Measurements from ENCODE around the gene RBPMS2.

The RBPMS2 gene

DNA sequence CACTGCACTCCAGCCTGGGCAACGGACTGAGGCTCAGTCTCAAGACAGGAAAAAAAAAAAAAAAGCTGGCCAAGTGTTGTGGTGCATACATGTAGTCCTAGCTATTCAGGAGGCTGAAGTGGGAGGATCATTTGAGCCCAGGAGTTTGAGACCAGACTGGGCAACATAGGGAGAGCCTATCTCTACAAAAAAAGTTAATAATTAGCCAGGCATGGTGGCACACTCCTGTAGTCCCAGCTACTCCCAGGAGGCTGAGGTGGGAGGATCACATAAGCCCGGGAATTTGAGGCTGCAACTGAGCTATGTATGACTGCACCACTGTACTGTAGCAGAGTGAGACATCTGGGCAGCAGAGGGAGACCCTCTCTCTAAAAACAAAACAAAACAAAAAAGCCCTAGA is 58.9 kb downstream of the RBPMS2 start:
- DNase-seq (ENCODE audit: insufficient read length, low spot score) (no peak), FAIRE-seq (no peak)
- no peak for TF ChIP-seq SPI1 (IDR thresholded peaks at IDR 0.05; ENCODE audit: low read depth, low read length)

DNA sequence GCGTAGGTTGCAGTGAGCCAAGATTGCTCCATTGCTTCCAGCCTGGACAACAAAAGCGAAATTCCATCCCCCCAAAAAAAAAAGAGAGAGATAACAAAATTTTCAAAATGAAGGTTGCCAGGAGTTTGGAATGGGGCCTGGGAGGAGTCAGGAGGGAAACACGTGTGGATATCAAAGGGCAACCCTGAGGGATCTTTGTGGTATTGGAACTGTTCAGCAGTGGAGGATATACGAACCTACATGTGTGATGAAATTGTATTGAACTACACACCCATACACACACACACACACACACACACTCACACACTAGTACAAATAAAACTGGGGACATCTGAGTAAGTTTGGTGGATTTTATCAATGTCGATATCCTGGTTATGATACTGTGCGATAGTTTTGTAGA is 61.8 kb downstream of the RBPMS2 start:
- DNase-seq (ENCODE audit: insufficient read length, low spot score) (no peak), FAIRE-seq (no peak)
- no peak for TF ChIP-seq TAF1 (IDR thresholded peaks at IDR 0.05; ENCODE audit: low read depth, low read length)
- TF ChIP-seq SPI1 (IDR thresholded peaks at IDR 0.05; ENCODE audit: low read depth, low read length): no peak

DNA sequence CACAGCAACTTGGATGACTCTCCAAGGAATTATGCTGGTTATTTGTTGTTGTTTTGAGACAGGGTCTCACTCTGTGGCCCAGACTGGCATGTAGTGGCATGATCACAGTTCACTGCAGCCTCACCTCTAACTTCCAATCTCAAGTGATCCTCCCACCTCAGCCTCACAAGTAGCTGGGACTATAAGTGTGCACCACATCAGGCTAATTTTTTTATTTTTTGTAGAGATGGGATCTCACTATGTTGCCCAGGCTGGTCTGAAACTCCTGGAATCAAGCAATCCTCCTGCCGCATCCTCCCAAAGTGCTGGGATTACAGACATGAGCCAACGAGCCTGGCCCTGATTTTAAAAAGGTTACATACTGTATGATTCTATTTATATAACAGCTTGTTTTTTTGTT is 63.0 kb downstream of the RBPMS2 start:
- DNase-seq (ENCODE audit: insufficient read length, low spot score): no peak
- TF ChIP-seq SPI1 (IDR thresholded peaks at IDR 0.05; ENCODE audit: low read depth, low read length) (no peak), TAF1 (IDR thresholded peaks at IDR 0.05; ENCODE audit: low read depth, low read length) (no peak), POLR2AphosphoS5 (IDR thresholded peaks at IDR 0.05; ENCODE audit: low read depth, low read length) (no peak)
- no peak for FAIRE-seq

DNA sequence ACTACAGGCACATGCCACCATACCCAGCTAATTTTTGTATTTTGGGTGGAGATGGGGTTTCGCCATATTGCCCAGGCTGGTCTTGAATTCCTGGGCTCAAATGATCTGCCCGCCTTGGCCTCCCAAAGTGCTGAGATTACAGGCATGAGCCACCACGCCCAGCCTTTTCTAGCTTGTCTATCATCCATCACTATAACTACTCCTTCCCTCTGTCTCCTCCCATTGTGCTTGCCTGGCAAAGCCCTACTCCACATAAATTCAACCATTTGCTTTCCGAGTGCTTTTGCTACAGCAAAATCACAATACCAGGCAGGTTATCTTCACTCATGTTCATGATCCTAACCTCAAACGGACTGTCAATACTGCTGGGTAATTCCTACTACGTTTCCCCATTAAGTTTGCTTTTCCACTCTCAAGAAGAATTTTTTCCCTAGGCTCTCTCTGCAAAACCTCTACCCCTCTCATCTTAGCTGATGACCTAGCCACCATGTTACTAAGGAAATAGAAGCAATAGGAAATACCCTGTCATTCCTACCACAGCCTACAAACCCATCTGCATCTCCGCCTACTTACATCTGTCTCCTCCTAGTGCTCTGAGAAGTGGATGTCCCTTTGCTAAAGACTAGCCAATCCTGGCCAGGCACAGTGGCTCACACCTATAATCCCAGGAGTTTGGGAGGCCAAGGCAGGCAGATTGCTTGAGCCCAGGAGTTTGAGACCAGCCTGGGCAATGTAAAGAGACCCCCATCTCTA is 64.5 kb downstream of the RBPMS2 start:
- TF ChIP-seq TAF1 (IDR thresholded peaks at IDR 0.05; ENCODE audit: low read depth, low read length): no peak
- TF ChIP-seq POLR2A (IDR thresholded peaks at IDR 0.05; ENCODE audit: low read depth, low read length): no peak
- TF ChIP-seq PAX5 (IDR thresholded peaks at IDR 0.05; ENCODE audit: insufficient read depth, low read length, severe bottlenecking): no peak
- no peak for TF ChIP-seq POLR2AphosphoS5 (IDR thresholded peaks at IDR 0.05; ENCODE audit: low read depth, low read length)
- FAIRE-seq (no peak), DNase-seq (ENCODE audit: insufficient read length, low spot score) (no peak)

DNA sequence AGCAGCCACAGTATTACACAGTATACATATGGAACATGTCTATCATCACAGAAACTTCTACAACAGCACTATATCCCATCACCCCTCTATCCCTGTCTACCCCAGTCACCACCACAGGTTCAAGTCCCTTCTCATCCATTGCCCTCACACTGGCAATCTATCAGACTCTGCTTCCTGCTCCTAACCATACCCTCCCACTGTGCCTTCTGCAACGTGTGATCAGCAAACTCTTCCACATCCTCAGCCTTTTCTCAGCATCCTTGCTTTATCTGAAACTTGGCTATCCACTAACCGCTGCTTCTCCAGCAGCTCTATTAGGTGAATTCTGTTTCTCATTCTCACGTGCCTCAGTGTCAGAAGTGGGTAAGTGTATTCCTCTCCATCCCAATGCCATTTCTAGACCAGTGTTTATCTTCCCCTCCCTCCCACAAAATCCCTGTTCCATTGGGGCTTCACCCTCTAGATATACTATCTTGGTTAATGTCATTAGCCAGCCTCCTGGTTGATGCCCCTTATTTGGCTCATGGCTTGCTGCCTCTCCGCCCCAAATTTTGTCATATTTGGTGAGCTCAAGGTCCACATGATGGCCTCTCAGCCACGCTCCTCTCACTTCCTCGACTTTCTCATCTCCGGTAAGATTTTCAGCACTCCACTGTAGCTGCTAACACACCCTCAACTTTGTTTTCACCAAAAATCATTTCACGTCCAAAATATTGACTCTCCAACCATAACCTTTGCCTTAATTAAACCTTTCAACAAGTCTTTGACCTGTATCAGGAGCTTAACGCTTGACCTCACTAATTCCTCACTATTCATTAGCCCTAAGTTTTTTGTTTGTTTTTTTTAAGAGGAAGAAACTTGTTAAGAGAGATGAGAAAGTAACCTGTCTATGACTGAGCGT is 69.1 kb downstream of the RBPMS2 start:
- TF ChIP-seq SPI1 (IDR thresholded peaks at IDR 0.05; ENCODE audit: low read depth, low read length) (no peak), POLR2A (IDR thresholded peaks at IDR 0.05; ENCODE audit: low read depth, low read length) (no peak), POU2F2 (IDR thresholded peaks at IDR 0.05; ENCODE audit: low read depth, low read length) (no peak), POLR2AphosphoS5 (IDR thresholded peaks at IDR 0.05; ENCODE audit: low read depth, low read length) (no peak), PAX5 (IDR thresholded peaks at IDR 0.05; ENCODE audit: insufficient read depth, low read length, severe bottlenecking) (no peak), TAF1 (IDR thresholded peaks at IDR 0.05; ENCODE audit: low read depth, low read length) (no peak)
- FAIRE-seq: no peak
- DNase-seq (ENCODE audit: insufficient read length, low spot score): no peak

DNA sequence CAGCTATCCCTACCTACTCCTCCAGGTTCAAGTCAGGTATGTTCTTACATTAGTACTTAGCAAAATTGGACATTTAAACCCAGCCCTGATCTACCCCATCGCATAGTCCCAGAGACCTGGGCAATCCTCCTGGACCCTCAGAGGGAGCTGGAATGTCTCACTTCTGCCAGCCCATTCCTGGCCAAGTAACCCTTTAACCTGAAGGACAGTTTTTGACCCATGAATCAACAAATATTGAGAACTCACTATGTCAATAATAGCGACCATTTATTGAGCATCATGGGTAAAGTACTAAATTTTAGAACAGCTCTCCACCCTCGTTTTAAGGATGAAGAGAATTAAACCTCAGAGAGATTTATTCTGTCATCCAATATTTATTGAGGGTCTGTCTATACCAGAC is 70.4 kb downstream of the RBPMS2 start:
- TF ChIP-seq POU2F2 (IDR thresholded peaks at IDR 0.05; ENCODE audit: low read depth, low read length) (no peak), POLR2AphosphoS5 (IDR thresholded peaks at IDR 0.05; ENCODE audit: low read depth, low read length) (no peak), PAX5 (IDR thresholded peaks at IDR 0.05; ENCODE audit: insufficient read depth, low read length, severe bottlenecking) (no peak), POLR2A (IDR thresholded peaks at IDR 0.05; ENCODE audit: low read depth, low read length) (no peak), TAF1 (IDR thresholded peaks at IDR 0.05; ENCODE audit: low read depth, low read length) (no peak), SPI1 (IDR thresholded peaks at IDR 0.05; ENCODE audit: low read depth, low read length) (no peak)
- FAIRE-seq (no peak), DNase-seq (ENCODE audit: insufficient read length, low spot score) (no peak)

DNA sequence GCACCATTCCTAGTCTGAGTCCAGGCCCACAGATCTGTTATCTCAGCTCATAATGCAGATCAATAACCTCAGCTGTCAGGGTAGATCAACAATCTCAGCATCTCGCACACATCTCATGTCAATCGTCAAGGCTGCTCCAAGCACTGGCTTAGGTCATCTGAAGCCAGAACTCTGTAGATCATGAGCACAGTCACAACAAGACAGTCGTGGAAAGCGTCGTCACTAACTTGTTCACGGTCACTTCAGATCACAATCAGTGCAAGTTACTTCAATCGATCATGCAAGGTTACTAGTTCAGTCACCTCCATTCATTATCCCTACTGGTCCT is 71.8 kb downstream of the RBPMS2 start:
- FAIRE-seq: no peak
- TF ChIP-seq SPI1 (IDR thresholded peaks at IDR 0.05; ENCODE audit: low read depth, low read length) (no peak), POLR2AphosphoS5 (IDR thresholded peaks at IDR 0.05; ENCODE audit: low read depth, low read length) (no peak; the same call in 1 of the 2 replicates), TAF1 (IDR thresholded peaks at IDR 0.05; ENCODE audit: low read depth, low read length) (no peak), POLR2A (IDR thresholded peaks at IDR 0.05; ENCODE audit: low read depth, low read length) (no peak), PAX5 (IDR thresholded peaks at IDR 0.05; ENCODE audit: insufficient read depth, low read length, severe bottlenecking) (no peak), POU2F2 (IDR thresholded peaks at IDR 0.05; ENCODE audit: low read depth, low read length) (no peak)
- no peak for DNase-seq (ENCODE audit: insufficient read length, low spot score)

DNA sequence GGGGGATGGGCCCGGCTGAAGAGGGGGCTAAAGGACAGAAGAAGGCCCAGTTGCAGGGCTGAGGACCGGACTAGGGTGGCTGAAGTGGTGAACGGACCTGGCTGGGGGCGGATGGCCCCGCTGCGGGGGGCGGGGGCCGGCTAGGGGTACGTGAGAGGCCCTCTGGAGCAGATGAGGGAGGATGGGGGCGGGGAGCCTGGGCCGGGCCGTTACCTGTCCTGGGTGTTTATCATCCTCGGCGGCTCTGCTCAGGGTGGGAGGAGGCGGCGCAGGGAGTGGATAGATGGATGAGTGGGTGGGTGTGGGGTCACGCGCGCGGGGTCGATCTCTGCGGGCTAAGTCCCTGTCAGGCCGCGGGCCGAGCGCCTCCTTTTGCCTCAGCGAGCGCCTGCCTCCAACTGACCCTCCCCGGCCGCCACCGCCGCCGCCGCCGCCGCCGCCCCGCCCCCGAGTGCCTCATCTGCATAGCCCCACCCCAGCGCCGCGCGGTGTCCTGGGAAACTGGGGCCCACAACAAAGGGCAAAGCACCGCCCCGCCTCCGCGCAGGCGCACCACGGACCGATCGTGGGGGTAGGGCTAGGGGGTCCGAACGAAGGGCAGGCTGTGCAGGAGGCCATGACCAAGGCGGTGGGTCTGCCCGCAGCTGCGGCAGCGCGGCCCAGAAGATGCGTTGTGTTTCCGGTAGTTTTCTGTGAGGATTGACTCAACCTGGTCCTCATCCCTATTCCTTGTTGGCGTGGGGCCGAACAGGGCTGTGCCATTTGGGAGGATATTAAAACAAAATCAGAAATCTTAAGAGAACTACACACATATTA is 72.4 kb downstream of the RBPMS2 start:
- TF ChIP-seq PAX5 (IDR thresholded peaks at IDR 0.05; ENCODE audit: insufficient read depth, low read length, severe bottlenecking) (no peak), POLR2AphosphoS5 (IDR thresholded peaks at IDR 0.05; ENCODE audit: low read depth, low read length) (peak; percentile 80), TAF1 (IDR thresholded peaks at IDR 0.05; ENCODE audit: low read depth, low read length) (peak; percentile 44; the same call in 1 of the 2 replicates), SPI1 (IDR thresholded peaks at IDR 0.05; ENCODE audit: low read depth, low read length) (no peak), POLR2A (IDR thresholded peaks at IDR 0.05; ENCODE audit: low read depth, low read length) (peak; percentile 84), POU2F2 (IDR thresholded peaks at IDR 0.05; ENCODE audit: low read depth, low read length) (peak; percentile 33; the same call in 1 of the 2 replicates)
- DNase-seq (ENCODE audit: insufficient read length, low spot score) (peak; percentile 93), FAIRE-seq (peak; percentile 93)

DNA sequence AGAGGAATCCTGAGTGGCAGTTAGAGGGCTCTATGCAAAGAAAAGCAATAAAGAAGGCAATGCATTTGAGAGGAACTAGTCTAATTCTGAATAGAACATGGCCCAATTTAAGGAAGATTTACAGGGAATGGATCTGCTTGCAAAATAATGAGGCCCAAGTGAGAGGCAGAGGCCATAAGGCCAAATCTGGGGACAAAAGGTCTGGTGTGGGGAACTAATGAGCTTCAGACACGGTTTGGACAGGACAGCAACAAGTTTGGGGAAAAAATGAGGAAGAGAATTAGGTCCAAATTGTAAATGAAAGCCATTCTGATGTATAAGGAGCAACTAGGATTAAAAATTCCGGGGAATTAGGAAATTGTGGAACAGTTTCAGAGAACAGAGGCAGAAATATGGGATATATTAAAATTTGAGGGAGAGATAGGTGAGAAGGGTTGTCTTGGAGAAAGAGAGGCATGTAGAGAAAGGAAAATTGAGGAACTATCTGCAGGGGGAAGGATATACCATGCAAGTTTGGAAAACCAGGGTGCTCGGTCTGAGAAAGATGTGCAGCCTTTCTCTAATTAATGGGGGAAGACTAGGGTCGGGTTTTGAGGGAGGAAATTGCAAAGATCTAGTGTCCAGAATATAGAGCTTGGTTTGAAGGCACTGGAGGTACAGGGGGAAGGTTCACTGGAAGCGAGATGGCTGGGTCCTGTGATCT is 73.8 kb downstream of the RBPMS2 start:
- TF ChIP-seq POU2F2 (IDR thresholded peaks at IDR 0.05; ENCODE audit: low read depth, low read length) (no peak), SPI1 (IDR thresholded peaks at IDR 0.05; ENCODE audit: low read depth, low read length) (no peak), POLR2A (IDR thresholded peaks at IDR 0.05; ENCODE audit: low read depth, low read length) (no peak), PAX5 (IDR thresholded peaks at IDR 0.05; ENCODE audit: insufficient read depth, low read length, severe bottlenecking) (no peak), TAF1 (IDR thresholded peaks at IDR 0.05; ENCODE audit: low read depth, low read length) (no peak), POLR2AphosphoS5 (IDR thresholded peaks at IDR 0.05; ENCODE audit: low read depth, low read length) (no peak)
- no peak for DNase-seq (ENCODE audit: insufficient read length, low spot score)
- no peak for FAIRE-seq
